Epithelial cell of esophagus (primary cell): ENCODE measurements around the gene FBXO44.
A peak's percentile ranks its signal among the peaks of the same experiment; 100 is the strongest.

Experiments used
- DNase-seq: peaks from one replicate; pipeline ENCODE4 v3.0.0; 2010; ENCODE audit warnings: low read depth
- H3K4me3 ChIP-seq: 2 replicates; pipeline ENCODE4 v1.5.1; 2011; ENCODE audit warnings: mild to moderate bottlenecking, low read length, control low read depth
- CTCF ChIP-seq: IDR thresholded peaks from 2 replicates; pipeline ENCODE4 v1.5.1; 2011; ENCODE audit warnings: low read depth, mild to moderate bottlenecking, low read length, control low read depth, inconsistent platforms; ENCODE audit not compliant: insufficient read depth; ENCODE audit errors: missing control alignments

FBXO44 gene

GRCh38 chr1:11678442-11678841, 23.8 kb downstream of the FBXO44 start:
- TF ChIP-seq CTCF = no peak
- no peak overlapping the region for H3K4me3 ChIP-seq
- DNase-seq = no peak

GRCh38 chr1:11680270-11681070, 25.8 kb downstream of the FBXO44 start:
- no peak for DNase-seq
- no peak for TF ChIP-seq CTCF
- H3K4me3 ChIP-seq = peak overlapping the region; percentile 66

- H3K4me3 ChIP-seq = peak within 1 kb of the TSS; percentile 66
- DNase-seq = peak; percentile 82
- TF ChIP-seq CTCF = no peak
Observed at GRCh38 chr1:11681071-11681771, 26.5 kb downstream of the FBXO44 start, which contains the start of gene MAD2L2. Gene MAD2L2 (minus strand): TSS chr1:11681148. CDS start chr1:11680601, 547 bp downstream.

- H3K4me3 ChIP-seq = no peak overlapping the region
- DNase-seq = no peak
- TF ChIP-seq CTCF = no peak
Observed at GRCh38 chr1:11682287-11682771, 27.7 kb downstream of the FBXO44 start.

GRCh38 chr1:11682799-11683198, 28.1 kb downstream of the FBXO44 start:
- H3K4me3 ChIP-seq = no peak overlapping the region
- DNase-seq = no peak
- TF ChIP-seq CTCF = no peak

- no peak for DNase-seq
- H3K4me3 ChIP-seq = no peak overlapping the region
- TF ChIP-seq CTCF = no peak
Observed at GRCh38 chr1:11684070-11684469, 29.4 kb downstream of the FBXO44 start.
